Adipocyte (in vitro differentiated cells): ENCODE results near the gene CEBPB.
A peak's percentile ranks its signal among the peaks of the same experiment; 100 is the strongest.

Experiments
- DNase-seq: peaks from one replicate; pipeline ENCODE4 v3.0.0-alpha.2; 2015; ENCODE audit warnings: low read depth
- H3K27me3 ChIP-seq: replicated peaks from 2 replicates; pipeline ENCODE4 v1.7.0; 2013; ENCODE audit warnings: mild to moderate bottlenecking, low read length, moderate library complexity; ENCODE audit not compliant: control insufficient read depth, insufficient read depth
- H3K36me3 ChIP-seq: 2 replicates; pipeline ENCODE4 v1.7.0; 2013; ENCODE audit warnings: low read length, mild to moderate bottlenecking, moderate library complexity; ENCODE audit not compliant: control insufficient read depth, insufficient read depth, severe bottlenecking
- H3K4me1 ChIP-seq: 2 replicates; pipeline ENCODE4 v1.7.0; 2013; ENCODE audit warnings: mild to moderate bottlenecking, low read length, moderate library complexity; ENCODE audit not compliant: control insufficient read depth, insufficient read depth
- H3K4me3 ChIP-seq: 2 replicates; pipeline ENCODE4 v1.7.0; 2013; ENCODE audit warnings: mild to moderate bottlenecking, low read length, moderate library complexity
- H3K9ac ChIP-seq: 2 replicates; pipeline ENCODE4 v1.7.0; 2013; ENCODE audit warnings: mild to moderate bottlenecking, low read length, moderate library complexity
- H3K9me3 ChIP-seq: 2 replicates; pipeline ENCODE4 v1.7.0; 2013; ENCODE audit warnings: mild to moderate bottlenecking, low read length, moderate library complexity; ENCODE audit not compliant: control insufficient read depth

Gene CEBPB

GRCh38 chr20:50224052-50224451, 33.4 kb downstream of the CEBPB start:
- H3K9ac ChIP-seq: peak overlapping the region; percentile 57
- H3K27me3 ChIP-seq: no peaks in the 10 kb centered on the region
- H3K4me1 ChIP-seq: peaks cover 52% of the 10 kb centered on the region
- H3K36me3 ChIP-seq: no peaks in the 10 kb centered on the region
- no peak for DNase-seq
- H3K4me3 ChIP-seq: no peak overlapping the region
- H3K9me3 ChIP-seq: peaks cover 3% of the 10 kb centered on the region

- DNase-seq: peak; percentile 97
- Histone ChIP-seq H3K27me3 (no peaks in the 10 kb centered on the region), H3K4me3 (no peak overlapping the region), H3K36me3 (no peaks in the 10 kb centered on the region), H3K4me1 (peaks cover 47% of the 10 kb centered on the region), H3K9me3 (no peaks in the 10 kb centered on the region), H3K9ac (peak overlapping the region; percentile 71)
Observed at GRCh38 chr20:50224531-50225255, 34.1 kb downstream of the CEBPB start.

GRCh38 chr20:50226093-50226974, 35.7 kb downstream of the CEBPB start:
- H3K9me3 ChIP-seq: no peaks in the 10 kb centered on the region
- no peaks in the 10 kb centered on the region for H3K36me3 ChIP-seq
- H3K27me3 ChIP-seq: no peaks in the 10 kb centered on the region
- peaks cover 35% of the 10 kb centered on the region for H3K4me1 ChIP-seq
- peak overlapping the region; percentile 71 for H3K9ac ChIP-seq
- DNase-seq: peak; percentile 72
- H3K4me3 ChIP-seq: no peak overlapping the region

GRCh38 chr20:50227506-50227905, 36.9 kb downstream of the CEBPB start:
- no peaks in the 10 kb centered on the region for H3K9me3 ChIP-seq
- no peak overlapping the region for H3K4me3 ChIP-seq
- no peak for DNase-seq
- H3K36me3 ChIP-seq: no peaks in the 10 kb centered on the region
- peaks cover 28% of the 10 kb centered on the region for H3K4me1 ChIP-seq
- H3K27me3 ChIP-seq: no peaks in the 10 kb centered on the region
- no peak overlapping the region for H3K9ac ChIP-seq

- Histone ChIP-seq H3K4me1 (peaks cover 25% of the 10 kb centered on the region), H3K9ac (no peak overlapping the region), H3K36me3 (no peaks in the 10 kb centered on the region), H3K9me3 (no peaks in the 10 kb centered on the region), H3K4me3 (no peak overlapping the region), H3K27me3 (no peaks in the 10 kb centered on the region)
- DNase-seq: no peak
Observed at GRCh38 chr20:50229156-50229607, 38.6 kb downstream of the CEBPB start.

- no peak for DNase-seq
- Histone ChIP-seq H3K9me3 (no peaks in the 10 kb centered on the region), H3K9ac (no peak overlapping the region), H3K27me3 (no peaks in the 10 kb centered on the region), H3K4me1 (peaks cover 18% of the 10 kb centered on the region), H3K4me3 (no peak overlapping the region), H3K36me3 (no peaks in the 10 kb centered on the region)
Observed at GRCh38 chr20:50230184-50230583, 39.6 kb downstream of the CEBPB start.

GRCh38 chr20:50230871-50231560, 40.4 kb downstream of the CEBPB start:
- no peak overlapping the region for H3K4me3 ChIP-seq
- H3K4me1 ChIP-seq: peaks cover 18% of the 10 kb centered on the region
- no peaks in the 10 kb centered on the region for H3K27me3 ChIP-seq
- H3K36me3 ChIP-seq: no peaks in the 10 kb centered on the region
- no peak for DNase-seq
- no peaks in the 10 kb centered on the region for H3K9me3 ChIP-seq
- H3K9ac ChIP-seq: no peak overlapping the region

- Histone ChIP-seq H3K27me3 (no peaks in the 10 kb centered on the region), H3K36me3 (no peaks in the 10 kb centered on the region), H3K4me1 (peaks cover 10% of the 10 kb centered on the region), H3K9ac (no peak overlapping the region), H3K4me3 (no peak overlapping the region), H3K9me3 (no peaks in the 10 kb centered on the region)
- DNase-seq: no peak
Observed at GRCh38 chr20:50231854-50232253, 41.2 kb downstream of the CEBPB start.

- H3K9me3 ChIP-seq: no peaks in the 10 kb centered on the region
- H3K4me3 ChIP-seq: no peak overlapping the region
- H3K27me3 ChIP-seq: no peaks in the 10 kb centered on the region
- no peaks in the 10 kb centered on the region for H3K36me3 ChIP-seq
- H3K4me1 ChIP-seq: peaks cover 6% of the 10 kb centered on the region
- no peak for DNase-seq
- H3K9ac ChIP-seq: no peak overlapping the region
Observed at GRCh38 chr20:50232651-50233324, 42.2 kb downstream of the CEBPB start.

GRCh38 chr20:50233325-50234212, 42.9 kb downstream of the CEBPB start:
- H3K36me3 ChIP-seq: no peaks in the 10 kb centered on the region
- no peak for DNase-seq
- H3K9ac ChIP-seq: no peak overlapping the region
- no peaks in the 10 kb centered on the region for H3K9me3 ChIP-seq
- H3K4me3 ChIP-seq: no peak overlapping the region
- peaks cover 6% of the 10 kb centered on the region for H3K4me1 ChIP-seq
- no peaks in the 10 kb centered on the region for H3K27me3 ChIP-seq
